BJ (cell line): ENCODE data around the gene TERB1. TPM values are rescaled to one million over a fixed set of nuclear protein-coding genes. Genes with fewer than 3 reads are reported as not detected.
A peak's percentile ranks its signal among the peaks of the same experiment; 100 is the strongest.

Experiments
- CTCF ChIA-PET: fragments of 350-600 bp; formaldehyde crosslinking; extraction: SDS; loops from one replicate; lab custom pipeline; 2021; ENCODE audit warnings: antibody characterized with exemption, inconsistent platforms; lab: Yijun Ruan, JAX
- POLR2A ChIA-PET: fragments of 300-600 bp; sonication (Branson Sonifier 250); formaldehyde crosslinking; extraction: SDS; loops from one replicate; lab custom pipeline; 2021; ENCODE audit warnings: antibody characterized with exemption; lab: Charles Lee
- DNase-seq: peaks from one replicate; pipeline ENCODE4 v3.0.0-alpha.2; 2011; ENCODE audit warnings: low read depth
- H3K27me3 ChIP-seq: 2 replicates; pipeline ENCODE4 v1.6.0; 2011; ENCODE audit warnings: low read length; ENCODE audit not compliant: control insufficient read depth, insufficient read depth
- H3K36me3 ChIP-seq: 2 replicates; pipeline ENCODE4 v1.5.1; 2011; ENCODE audit warnings: low read length; ENCODE audit not compliant: control insufficient read depth, insufficient read depth
- H3K4me3 ChIP-seq: 2 replicates; pipeline ENCODE4 v1.5.1; 2011; ENCODE audit warnings: low read depth, mild to moderate bottlenecking, control low read depth, low read length
- polyA minus RNA-seq: library from RNA; depleted of rRNA, polyadenylated mRNA; stranded (reverse); fragments of >200 nt; gene quantifications from 2 replicates; pipeline ENCODE4 v1.2.3, GENCODE V29; 2011; rRNA and poly(A)+ RNA removed
- polyA plus RNA-seq: library from polyadenylated mRNA; depleted of rRNA; stranded (reverse); fragments of >200 nt; gene quantifications from 2 replicates; pipeline ENCODE4 v1.2.3, GENCODE V29; 2011; rRNA removed
- TF ChIP-seq, protein P1 (sequence below): IDR thresholded peaks from 2 replicates; pipeline ENCODE4 v1.5.1; 2011; ENCODE audit warnings: low read depth, mild to moderate bottlenecking, control low read depth, inconsistent platforms, low read length, moderate library complexity; ENCODE audit not compliant: insufficient read depth

Gene TERB1
- 0.07 TPM in 1 of 2 replicates, not detected in the other for polyA plus RNA-seq
- polyA minus RNA-seq, result not detected in 2 replicates

- ChIA-PET POLR2A (no interaction called here), CTCF (no interaction called here)
- no peak for DNase-seq
- Histone ChIP-seq H3K4me3 (no peak within 1 kb of the TSS), H3K27me3 (no peaks in the 10 kb centered on the region), H3K36me3 (peaks cover 3% of the 10 kb centered on the region)
- TF ChIP-seq, protein P1, sequence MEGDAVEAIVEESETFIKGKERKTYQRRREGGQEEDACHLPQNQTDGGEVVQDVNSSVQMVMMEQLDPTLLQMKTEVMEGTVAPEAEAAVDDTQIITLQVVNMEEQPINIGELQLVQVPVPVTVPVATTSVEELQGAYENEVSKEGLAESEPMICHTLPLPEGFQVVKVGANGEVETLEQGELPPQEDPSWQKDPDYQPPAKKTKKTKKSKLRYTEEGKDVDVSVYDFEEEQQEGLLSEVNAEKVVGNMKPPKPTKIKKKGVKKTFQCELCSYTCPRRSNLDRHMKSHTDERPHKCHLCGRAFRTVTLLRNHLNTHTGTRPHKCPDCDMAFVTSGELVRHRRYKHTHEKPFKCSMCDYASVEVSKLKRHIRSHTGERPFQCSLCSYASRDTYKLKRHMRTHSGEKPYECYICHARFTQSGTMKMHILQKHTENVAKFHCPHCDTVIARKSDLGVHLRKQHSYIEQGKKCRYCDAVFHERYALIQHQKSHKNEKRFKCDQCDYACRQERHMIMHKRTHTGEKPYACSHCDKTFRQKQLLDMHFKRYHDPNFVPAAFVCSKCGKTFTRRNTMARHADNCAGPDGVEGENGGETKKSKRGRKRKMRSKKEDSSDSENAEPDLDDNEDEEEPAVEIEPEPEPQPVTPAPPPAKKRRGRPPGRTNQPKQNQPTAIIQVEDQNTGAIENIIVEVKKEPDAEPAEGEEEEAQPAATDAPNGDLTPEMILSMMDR, result no peak
Observed at GRCh38 chr16:66801320-66802105, at the start of gene TERB1. Gene TERB1, minus strand, starts transcription at chr16:66801584. Its CDS starts 4,786 bp downstream, at chr16:66796798.

DNA sequence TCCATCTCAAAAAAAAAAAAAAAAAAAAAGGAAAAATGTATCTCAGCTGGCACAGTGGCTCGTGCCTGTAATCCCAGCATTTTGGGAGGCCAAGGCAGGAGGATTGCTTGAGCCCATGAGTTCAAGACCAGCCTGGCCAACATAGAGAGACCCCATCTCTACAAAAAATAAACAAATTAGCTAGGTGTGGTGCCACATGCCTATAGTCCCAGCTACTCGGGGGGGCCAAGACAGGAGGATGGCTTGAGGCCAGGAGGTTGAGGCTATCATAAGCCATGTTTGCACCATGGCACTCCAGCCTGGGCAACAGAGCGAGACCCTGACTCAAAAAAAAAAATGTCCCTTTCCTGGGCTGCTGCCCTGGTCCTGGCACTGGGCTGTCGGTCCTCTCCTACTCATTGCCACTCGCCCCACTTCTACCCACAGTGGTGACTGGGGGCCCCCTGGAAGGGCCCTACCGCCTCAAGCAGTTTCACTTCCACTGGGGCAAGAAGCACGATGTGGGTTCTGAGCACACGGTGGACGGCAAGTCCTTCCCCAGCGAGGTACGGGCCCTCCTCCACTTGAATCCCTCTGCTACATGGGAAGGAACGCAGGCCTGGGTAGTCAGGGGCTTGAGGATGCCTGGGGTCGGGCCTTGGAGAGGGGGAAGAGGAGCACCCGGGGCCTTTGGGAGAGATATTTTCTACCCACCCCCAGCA, 48.9 kb upstream of the TERB1 start:
- ChIA-PET POLR2A (no interaction called here), CTCF (interaction anchor here (0.6 to 3.7 kb wide), 5 partner anchors 18 to 98 kb away, joined by 3 to 19 read pairs (median 6); partner anchors contain the start of gene NAE1)
- no peak for DNase-seq
- Histone ChIP-seq H3K4me3 (no peak overlapping the region), H3K36me3 (no peaks in the 10 kb centered on the region), H3K27me3 (peaks cover 23% of the 10 kb centered on the region)
- TF ChIP-seq, protein P1, result no peak

DNA sequence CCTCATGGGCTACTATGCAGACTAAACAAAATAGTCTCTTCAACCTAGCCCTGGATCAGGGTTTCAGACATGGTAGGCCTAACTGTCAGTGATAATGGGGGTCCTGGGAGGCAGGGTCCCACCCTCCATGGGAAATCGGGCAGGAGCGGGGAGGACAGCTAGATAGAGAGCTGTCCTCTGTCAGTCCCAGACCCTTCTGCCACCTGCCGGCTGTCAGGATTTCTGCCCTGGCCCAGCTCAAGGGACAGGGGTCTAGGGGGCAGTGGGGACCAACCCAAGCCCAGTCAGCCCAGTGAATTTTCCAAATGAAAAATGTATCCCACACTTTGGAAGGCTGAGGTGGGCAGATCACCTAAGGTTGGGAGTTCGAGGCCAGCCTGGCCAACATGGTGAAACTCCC, 48.2 kb upstream of the TERB1 start:
- no peaks in the 10 kb centered on the region for H3K36me3 ChIP-seq
- CTCF ChIA-PET, result interaction anchor here (0.6 to 3.7 kb wide), 4 partner anchors 19 to 122 kb away, joined by 3 to 19 read pairs (median 6); partner anchors contain the start of gene NAE1
- TF ChIP-seq, protein P1, result 0 out of 2 replicates have a peak, but pooled peaks have one; percentile 6
- DNase-seq, result no peak
- POLR2A ChIA-PET, result no interaction called here
- no peak overlapping the region for H3K4me3 ChIP-seq
- peaks cover 29% of the 10 kb centered on the region for H3K27me3 ChIP-seq

- Histone ChIP-seq H3K4me3 (no peak overlapping the region), H3K36me3 (no peaks in the 10 kb centered on the region), H3K27me3 (peaks cover 32% of the 10 kb centered on the region)
- ChIA-PET POLR2A (no interaction called here), CTCF (interaction anchor here (1.0 to 3.7 kb wide), 4 partner anchors 18 to 185 kb away, joined by 3 to 19 read pairs (median 6); partner anchors contain the start of gene NAE1)
- TF ChIP-seq, protein P1, result no peak
- no peak for DNase-seq
Observed at GRCh38 chr16:66849021-66849420, 47.6 kb upstream of the TERB1 start.

- H3K4me3 ChIP-seq, result no peak overlapping the region
- no peaks in the 10 kb centered on the region for H3K36me3 ChIP-seq
- peaks cover 37% of the 10 kb centered on the region for H3K27me3 ChIP-seq
- TF ChIP-seq, protein P1, result no peak
- ChIA-PET CTCF (interaction anchor here (1.0 to 3.7 kb wide), 3 partner anchors 10 to 184 kb away, joined by 3 to 19 read pairs (median 4); partner anchors contain the start of gene NAE1), POLR2A (no interaction called here)
- no peak for DNase-seq
Observed at GRCh38 chr16:66848172-66848571, 46.8 kb upstream of the TERB1 start.
